Measurements from ENCODE around the gene KIR2DL3. TPM values are rescaled to one million over a fixed set of nuclear protein-coding genes. Genes with fewer than 3 reads are reported as not detected.
"Not testable (repeated sequence)": the region's sequence is repeated elsewhere in the genome, so short reads cannot be mapped to it uniquely, and the experiment has no call there.

Gene KIR2DL3
- total RNA-seq, 2 donors from 2014 or later = 11.7 to 14.6 TPM

DNA sequence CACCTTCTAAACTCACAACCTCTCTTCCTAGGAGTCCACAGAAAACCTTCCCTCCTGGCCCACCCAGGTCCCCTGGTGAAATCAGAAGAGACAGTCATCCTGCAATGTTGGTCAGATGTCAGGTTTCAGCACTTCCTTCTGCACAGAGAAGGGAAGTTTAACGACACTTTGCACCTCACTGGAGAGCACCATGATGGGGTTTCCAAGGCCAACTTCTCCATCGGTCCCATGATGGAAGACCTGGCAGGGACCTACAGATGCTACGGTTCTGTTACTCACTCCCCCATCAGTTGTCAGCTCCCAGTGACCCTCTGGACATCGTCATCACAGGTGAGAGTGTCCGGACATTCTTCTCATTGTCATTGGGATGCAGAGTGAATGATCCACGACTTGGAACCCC, 20.3 kb downstream of the KIR2DL3 start:
- not testable (repeated sequence) for H3K36me3 Mint-ChIP-seq; H3K27ac Mint-ChIP-seq; ATAC-seq; H3K9me3 Mint-ChIP-seq; H3K27me3 Mint-ChIP-seq; H3K4me3 Mint-ChIP-seq; DNase-seq (ENCODE audit: low spot score)
- peaks cover 47 to 48% of the 10 kb centered on the region in 2 donors for H3K4me1 Mint-ChIP-seq (ENCODE audit: low read depth in 2 of 2)

DNA sequence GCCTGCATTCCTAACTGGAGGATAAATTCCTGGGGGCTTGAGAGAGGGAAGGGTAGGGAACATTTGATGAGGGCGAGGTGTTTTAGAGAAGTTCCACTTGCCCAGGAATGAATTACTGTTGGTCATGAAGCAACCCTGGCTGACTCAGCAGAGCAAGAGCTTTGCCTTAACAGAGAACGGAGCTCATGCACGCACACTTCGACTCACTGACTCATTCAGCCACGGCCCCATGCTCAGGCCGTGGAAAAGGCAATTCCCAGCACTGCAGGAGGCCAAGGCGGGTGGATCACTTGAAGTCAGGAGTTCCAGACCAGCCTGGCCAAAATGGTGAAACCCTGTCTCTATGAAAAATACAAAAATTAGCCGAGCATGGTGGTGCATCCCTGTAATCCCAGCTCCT, 25.9 kb downstream of the KIR2DL3 start:
- H3K27me3 Mint-ChIP-seq; H3K36me3 Mint-ChIP-seq; H3K9me3 Mint-ChIP-seq; H3K4me3 Mint-ChIP-seq; ATAC-seq; DNase-seq (ENCODE audit: low spot score); H3K27ac Mint-ChIP-seq: not testable (repeated sequence)
- peaks cover 7 to 11% of the 10 kb centered on the region in 2 donors for H3K4me1 Mint-ChIP-seq (ENCODE audit: low read depth in 2 of 2)

DNA sequence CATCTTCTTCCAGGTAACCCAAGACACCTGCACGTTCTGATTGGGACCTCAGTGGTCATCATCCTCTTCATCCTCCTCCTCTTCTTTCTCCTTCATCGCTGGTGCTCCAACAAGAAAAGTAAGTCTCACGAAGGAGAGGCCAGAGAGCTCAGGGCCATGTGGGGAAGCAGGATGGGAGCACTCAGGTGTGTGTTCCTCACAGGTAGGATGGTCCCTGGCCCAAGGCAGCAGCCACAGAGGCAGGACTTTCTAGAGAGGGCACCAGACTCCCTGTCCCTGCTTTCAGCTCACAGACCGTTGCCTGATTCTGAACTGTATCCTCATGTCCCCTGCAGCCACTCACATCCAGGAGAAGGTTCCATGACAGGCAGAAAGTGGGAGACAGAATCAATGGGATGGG, 28.2 kb downstream of the KIR2DL3 start:
- H3K9me3 Mint-ChIP-seq; DNase-seq (ENCODE audit: low spot score); H3K27ac Mint-ChIP-seq; H3K4me3 Mint-ChIP-seq; ATAC-seq; H3K27me3 Mint-ChIP-seq; H3K36me3 Mint-ChIP-seq: not testable (repeated sequence)
- H3K4me1 Mint-ChIP-seq (ENCODE audit: low read depth in 2 of 2) = peaks cover 23% of the 10 kb centered on the region in 2 donors

DNA sequence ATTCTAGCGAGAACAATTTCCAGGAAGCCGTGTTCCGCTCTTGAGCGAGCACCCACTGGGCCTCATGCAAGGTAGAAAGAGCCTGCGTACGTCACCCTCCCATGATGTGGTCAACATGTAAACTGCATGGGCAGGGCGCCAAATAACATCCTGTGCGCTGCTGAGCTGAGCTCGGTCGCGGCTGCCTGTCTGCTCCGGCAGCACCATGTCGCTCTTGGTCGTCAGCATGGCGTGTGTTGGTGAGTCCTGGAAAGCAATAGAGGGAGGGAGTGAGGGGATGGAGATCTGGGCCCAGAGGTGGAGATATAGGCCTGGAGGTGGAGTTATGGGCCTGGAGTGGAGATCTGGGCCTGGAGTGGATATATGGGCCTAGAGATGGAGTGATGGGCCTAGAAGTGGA, 31.3 kb downstream of the KIR2DL3 start, which contains the start of gene KIR2DL1:
KIR2DL1 (plus strand) TSS at position 148 of the 400 bp plus-strand sequence; CDS start at position 206, 58 bp downstream.
- Mint-ChIP-seq H3K27ac (peak within 1 kb of the TSS; percentile 83 to 90), H3K4me3 (peak within 1 kb of the TSS; percentile 74), H3K4me1 (ENCODE audit: low read depth in 2 of 2) (peaks cover 39 to 40% of the 10 kb centered on the region in 2 donors)
- not testable (repeated sequence) for DNase-seq (ENCODE audit: low spot score); H3K27me3 Mint-ChIP-seq; H3K9me3 Mint-ChIP-seq; H3K36me3 Mint-ChIP-seq; ATAC-seq

DNA sequence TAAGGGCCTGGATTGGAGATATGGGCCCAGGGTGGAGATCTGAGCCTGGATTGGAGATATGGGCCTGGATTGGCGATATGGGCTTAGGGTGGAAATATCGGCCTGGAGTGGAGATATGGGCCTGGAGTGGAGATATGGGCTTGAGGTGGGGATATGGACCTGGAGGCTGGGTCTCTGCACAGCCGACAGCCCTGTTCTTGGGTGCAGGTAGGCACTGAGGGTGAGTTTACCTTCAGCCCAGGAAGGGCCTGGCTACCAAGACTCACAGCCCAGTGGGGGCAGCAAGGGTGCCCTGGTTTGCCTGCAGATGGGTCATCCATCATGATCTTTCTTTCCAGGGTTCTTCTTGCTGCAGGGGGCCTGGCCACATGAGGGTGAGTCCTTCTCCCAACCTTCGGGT, 32.2 kb downstream of the KIR2DL3 start:
- H3K27ac Mint-ChIP-seq = peak overlapping the region; percentile 83 to 90
- H3K36me3 Mint-ChIP-seq; H3K27me3 Mint-ChIP-seq; DNase-seq (ENCODE audit: low spot score); H3K9me3 Mint-ChIP-seq: not testable (repeated sequence)
- peaks cover 42 to 43% of the 10 kb centered on the region in 2 donors for H3K4me1 Mint-ChIP-seq (ENCODE audit: low read depth in 2 of 2)
- peak overlapping the region; percentile 74 for H3K4me3 Mint-ChIP-seq
- peak in 1 of 2 donors; percentile 63 for ATAC-seq

DNA sequence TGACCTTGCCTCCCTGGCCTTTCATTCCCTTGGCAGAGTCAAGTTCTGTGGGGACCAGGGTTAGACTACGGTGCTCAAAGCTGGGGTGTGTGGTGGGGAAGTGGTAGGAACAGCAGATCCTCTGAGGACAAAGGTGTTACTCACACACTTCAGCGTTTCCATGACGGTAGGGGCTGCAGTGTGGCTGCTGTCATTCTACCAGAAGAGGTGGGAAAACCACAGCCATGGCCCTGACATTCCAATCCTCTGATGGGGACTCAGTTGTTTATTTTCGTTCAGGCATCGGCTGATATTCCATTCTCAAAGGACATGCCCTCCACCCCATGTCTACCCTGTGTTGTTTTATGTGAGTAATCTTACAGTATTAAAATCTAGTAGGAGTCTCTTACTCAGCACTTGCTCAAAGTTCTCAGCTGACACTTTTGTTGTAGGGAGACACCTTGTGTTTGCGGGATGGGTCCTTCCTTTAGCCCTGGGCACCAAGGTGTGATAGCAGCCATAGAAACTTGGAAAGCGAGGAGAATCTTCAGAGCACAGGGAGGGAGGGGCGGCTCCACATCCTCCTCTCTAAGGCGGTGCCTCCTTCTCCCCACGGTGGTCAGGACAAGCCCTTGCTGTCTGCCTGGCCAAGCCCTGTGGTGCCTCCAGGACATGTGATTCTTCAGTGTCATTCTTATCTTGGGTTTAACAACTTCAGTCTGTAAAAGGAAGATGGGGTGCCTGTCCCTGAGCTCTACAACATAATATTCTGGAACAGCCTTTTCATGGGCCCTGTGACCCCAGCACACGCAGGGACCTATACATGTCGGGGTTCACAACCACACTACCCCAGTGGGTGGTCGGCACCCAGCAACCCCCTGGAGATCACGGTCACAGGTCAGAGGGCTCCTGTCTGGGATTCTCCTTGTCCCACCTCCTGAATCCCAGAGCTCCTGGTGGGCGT, 33.0 kb downstream of the KIR2DL3 start:
- H3K9me3 Mint-ChIP-seq; H3K27me3 Mint-ChIP-seq; DNase-seq (ENCODE audit: low spot score); H3K36me3 Mint-ChIP-seq: not testable (repeated sequence)
- H3K27ac Mint-ChIP-seq = peak overlapping the region in 1 of 2 donors; percentile 90
- peak overlapping the region; percentile 46 for H3K4me3 Mint-ChIP-seq
- peaks cover 42 to 43% of the 10 kb centered on the region in 2 donors for H3K4me1 Mint-ChIP-seq (ENCODE audit: low read depth in 2 of 2)
- ATAC-seq = peak; percentile 86 to 88

DNA sequence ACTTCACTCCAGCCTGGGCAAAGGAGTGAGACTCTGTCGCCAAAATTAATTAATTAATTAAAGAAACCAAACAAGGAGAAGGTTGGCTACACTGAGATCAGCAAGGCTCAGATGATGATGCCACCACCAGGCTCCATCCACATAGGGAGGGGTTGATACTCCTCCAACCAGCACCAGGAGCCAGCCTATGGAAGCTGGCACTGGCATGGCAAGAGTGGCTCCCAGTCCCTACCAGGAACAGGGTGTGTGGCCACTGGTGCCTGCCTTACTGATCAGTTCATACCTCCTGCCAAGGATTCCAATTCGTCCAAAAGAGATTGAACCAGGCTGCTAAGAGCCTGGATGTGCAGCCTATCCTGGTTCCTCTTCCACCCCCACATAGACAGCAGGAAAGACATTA, 34.4 kb downstream of the KIR2DL3 start:
- H3K4me3 Mint-ChIP-seq; H3K36me3 Mint-ChIP-seq; H3K9me3 Mint-ChIP-seq; H3K27me3 Mint-ChIP-seq; ATAC-seq; DNase-seq (ENCODE audit: low spot score): not testable (repeated sequence)
- Mint-ChIP-seq H3K4me1 (ENCODE audit: low read depth in 2 of 2) (peaks cover 40 to 42% of the 10 kb centered on the region in 2 donors), H3K27ac (peak overlapping the region in 1 of 2 donors; percentile 26)

DNA sequence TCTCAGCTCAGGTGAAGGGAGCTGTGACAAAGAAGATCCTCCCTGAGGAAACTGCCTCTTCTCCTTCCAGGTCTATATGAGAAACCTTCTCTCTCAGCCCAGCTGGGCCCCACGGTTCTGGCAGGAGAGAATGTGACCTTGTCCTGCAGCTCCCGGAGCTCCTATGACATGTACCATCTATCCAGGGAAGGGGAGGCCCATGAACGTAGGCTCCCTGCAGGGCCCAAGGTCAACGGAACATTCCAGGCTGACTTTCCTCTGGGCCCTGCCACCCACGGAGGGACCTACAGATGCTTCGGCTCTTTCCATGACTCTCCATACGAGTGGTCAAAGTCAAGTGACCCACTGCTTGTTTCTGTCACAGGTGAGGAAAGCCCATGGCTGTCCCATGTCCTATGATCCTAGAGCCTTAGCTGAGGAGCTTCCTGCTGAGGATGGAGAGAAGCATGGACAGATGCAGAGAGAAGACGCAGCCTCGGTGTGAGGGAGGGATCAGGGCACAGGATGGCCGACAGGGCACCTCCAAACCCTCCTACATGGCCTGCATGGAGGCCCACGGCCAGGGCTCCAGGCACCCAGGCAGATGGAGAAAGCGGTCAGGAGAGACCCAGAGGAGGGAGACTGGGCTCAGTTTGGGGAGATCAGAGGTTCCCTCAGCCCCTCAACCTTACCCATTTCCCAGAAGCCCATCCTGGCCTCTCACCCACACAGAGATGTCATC, 36.9 kb downstream of the KIR2DL3 start:
- DNase-seq (ENCODE audit: low spot score); H3K36me3 Mint-ChIP-seq; ATAC-seq; H3K27ac Mint-ChIP-seq; H3K9me3 Mint-ChIP-seq; H3K4me3 Mint-ChIP-seq: not testable (repeated sequence)
- peaks cover 6 to 11% of the 10 kb centered on the region in 2 donors for H3K27me3 Mint-ChIP-seq
- peaks cover 30 to 31% of the 10 kb centered on the region in 2 donors for H3K4me1 Mint-ChIP-seq (ENCODE audit: low read depth in 2 of 2)

DNA sequence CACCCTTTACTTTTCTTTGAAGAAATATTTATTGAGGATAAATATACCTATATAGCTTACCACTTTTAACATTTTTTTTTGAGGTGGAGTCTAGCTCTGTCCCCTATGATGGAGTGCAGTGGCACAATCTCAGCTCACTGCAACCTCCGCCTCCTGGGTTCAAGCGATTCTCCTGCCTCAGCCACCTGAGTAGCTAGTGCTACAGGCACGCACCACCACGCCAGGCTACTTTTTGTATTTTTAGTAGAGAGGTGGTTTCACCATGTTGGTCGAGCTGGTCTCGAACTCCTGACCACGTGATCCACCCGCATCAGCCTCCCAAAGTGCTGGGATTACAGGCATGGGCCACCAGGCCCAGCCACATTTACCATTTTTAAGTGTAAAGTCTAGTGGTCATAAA, 37.5 kb downstream of the KIR2DL3 start:
- ATAC-seq; H3K36me3 Mint-ChIP-seq; DNase-seq (ENCODE audit: low spot score); H3K4me3 Mint-ChIP-seq; H3K27ac Mint-ChIP-seq; H3K9me3 Mint-ChIP-seq: not testable (repeated sequence)
- peaks cover 24 to 25% of the 10 kb centered on the region in 2 donors for H3K4me1 Mint-ChIP-seq (ENCODE audit: low read depth in 2 of 2)
- peaks cover 6 to 13% of the 10 kb centered on the region in 2 donors for H3K27me3 Mint-ChIP-seq

DNA sequence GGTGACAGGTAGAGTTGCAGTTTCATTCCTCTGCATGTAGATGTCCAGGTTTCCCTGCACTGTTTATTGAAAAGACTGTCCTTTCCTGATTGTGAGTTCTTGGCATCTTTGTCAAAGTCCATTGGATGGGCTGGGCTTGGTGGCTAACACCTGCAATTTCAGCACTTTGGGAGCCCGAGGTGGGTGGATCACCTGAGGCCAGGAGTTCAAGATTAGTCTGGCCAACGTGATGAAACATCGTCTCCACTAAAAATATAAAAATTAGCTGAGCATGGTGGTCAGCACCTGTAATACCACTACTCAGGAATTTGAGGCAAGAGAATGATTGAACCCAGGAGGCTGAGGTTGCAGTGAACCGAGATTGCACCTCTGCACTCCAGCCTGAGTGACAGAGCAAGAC, 39.5 kb downstream of the KIR2DL3 start:
- peaks cover 6 to 11% of the 10 kb centered on the region in 2 donors for H3K27me3 Mint-ChIP-seq
- not testable (repeated sequence) for H3K27ac Mint-ChIP-seq; ATAC-seq; H3K9me3 Mint-ChIP-seq; H3K4me3 Mint-ChIP-seq; DNase-seq (ENCODE audit: low spot score); H3K36me3 Mint-ChIP-seq
- peaks cover 9 to 14% of the 10 kb centered on the region in 2 donors for H3K4me1 Mint-ChIP-seq (ENCODE audit: low read depth in 2 of 2)

DNA sequence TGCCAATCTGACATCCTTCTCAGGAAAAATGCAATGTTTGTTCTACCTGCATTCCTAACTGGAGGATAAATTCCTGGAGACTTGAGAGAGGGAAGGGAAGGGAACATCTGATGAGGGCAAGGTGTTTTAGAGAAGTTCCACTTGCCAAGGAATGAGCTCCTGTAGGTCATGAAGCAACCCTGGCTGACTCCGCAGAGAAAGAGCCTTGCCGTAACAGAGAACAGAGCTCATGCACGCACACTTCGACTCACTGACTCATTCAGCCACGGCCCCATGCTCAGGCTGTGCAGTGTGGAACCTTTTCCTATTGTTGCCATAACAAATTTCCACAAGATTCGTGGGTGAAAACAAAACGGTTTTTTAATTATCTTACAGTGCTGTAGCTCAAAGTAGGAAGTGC, 40.6 kb downstream of the KIR2DL3 start:
- H3K4me3 Mint-ChIP-seq; H3K9me3 Mint-ChIP-seq; H3K27ac Mint-ChIP-seq; DNase-seq (ENCODE audit: low spot score); ATAC-seq; H3K27me3 Mint-ChIP-seq; H3K36me3 Mint-ChIP-seq; H3K4me1 Mint-ChIP-seq (ENCODE audit: low read depth in 2 of 2): not testable (repeated sequence)

DNA sequence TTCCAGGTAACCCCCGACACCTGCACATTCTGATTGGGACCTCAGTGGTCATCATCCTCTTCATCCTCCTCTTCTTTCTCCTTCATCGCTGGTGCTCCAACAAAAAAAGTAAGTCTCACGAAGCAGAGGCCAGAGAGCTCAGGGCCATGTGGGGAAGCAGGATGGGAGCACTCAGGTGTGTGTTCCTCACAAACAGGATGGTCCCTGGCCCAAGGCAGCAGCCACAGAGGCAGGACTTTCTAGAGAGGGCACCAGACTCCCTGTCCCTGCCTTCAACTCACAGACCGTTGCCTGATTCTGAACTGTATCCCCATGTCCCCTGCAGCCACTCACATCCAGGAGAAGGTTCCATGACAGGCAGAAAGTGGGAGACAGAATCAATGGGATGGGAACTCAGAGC, 44.6 kb downstream of the KIR2DL3 start:
- not testable (repeated sequence) for H3K9me3 Mint-ChIP-seq; H3K36me3 Mint-ChIP-seq; H3K4me3 Mint-ChIP-seq; DNase-seq (ENCODE audit: low spot score); ATAC-seq; H3K27me3 Mint-ChIP-seq; H3K27ac Mint-ChIP-seq
- H3K4me1 Mint-ChIP-seq (ENCODE audit: low read depth in 2 of 2) = peaks cover 0 to 13% of the 10 kb centered on the region in 2 donors

DNA sequence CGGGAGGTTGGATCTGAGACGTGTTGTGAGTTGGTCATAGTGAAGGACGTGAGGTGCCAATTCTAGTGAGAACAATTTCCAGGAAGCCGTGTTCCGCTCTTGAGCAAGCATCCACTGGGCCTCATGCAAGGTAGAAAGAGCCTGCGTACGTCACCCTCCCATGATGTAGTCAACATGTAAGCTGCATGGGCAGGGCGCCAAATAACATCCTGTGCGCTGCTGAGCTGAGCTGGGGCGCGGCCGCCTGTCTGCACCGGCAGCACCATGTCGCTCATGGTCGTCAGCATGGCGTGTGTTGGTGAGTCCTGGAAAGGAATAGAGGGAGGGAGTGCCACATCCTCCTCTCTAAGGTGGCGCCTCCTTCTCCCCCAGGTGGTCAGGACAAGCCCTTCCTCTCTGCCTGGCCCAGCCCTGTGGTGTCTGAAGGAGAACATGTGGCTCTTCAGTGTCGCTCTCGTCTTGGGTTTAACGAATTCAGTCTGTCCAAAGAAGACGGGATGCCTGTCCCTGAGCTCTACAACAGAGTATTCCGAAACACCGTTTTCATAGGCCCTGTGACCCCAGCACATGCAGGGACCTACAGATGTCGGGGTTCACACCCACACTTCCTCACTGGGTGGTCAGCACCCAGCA, 47.9 kb downstream of the KIR2DL3 start:
- H3K27me3 Mint-ChIP-seq; DNase-seq (ENCODE audit: low spot score); ATAC-seq; H3K9me3 Mint-ChIP-seq; H3K4me3 Mint-ChIP-seq; H3K36me3 Mint-ChIP-seq: not testable (repeated sequence)
- Mint-ChIP-seq H3K27ac (peak overlapping the region in 1 of 2 donors; percentile 52), H3K4me1 (ENCODE audit: low read depth in 2 of 2) (peaks cover 11 to 19% of the 10 kb centered on the region in 2 donors)

Data from natural killer cell treated with Interleukin-12 subunit alpha and Interleukin-12 subunit beta and Interleukin-15 and Interleukin-18, amount 100 ng/mL, for 72 hours (primary cell).